HUES64 (cell line): ENCODE measurements around the gene ABL2.
A peak's percentile ranks its signal among the peaks of the same experiment; 100 is the strongest.
"Not testable (repeated sequence)": the region's sequence is repeated elsewhere in the genome, so short reads cannot be mapped to it uniquely, and the experiment has no call there.

Experiments used
- H3K27ac ChIP-seq: 2 replicates; pipeline ENCODE4 v1.7.0; 2013; ENCODE audit warnings: low read depth, low read length, inconsistent platforms
- H3K27me3 ChIP-seq: 2 replicates; pipeline ENCODE4 v1.6.1; 2013; ENCODE audit warnings: mild to moderate bottlenecking, low read length; ENCODE audit not compliant: insufficient read depth
- H3K36me3 ChIP-seq: 2 replicates; pipeline ENCODE4 v1.6.1; 2013; ENCODE audit warnings: mild to moderate bottlenecking, low read length; ENCODE audit not compliant: insufficient read depth
- H3K4me1 ChIP-seq: 2 replicates; pipeline ENCODE4 v1.6.1; 2013; ENCODE audit warnings: mild to moderate bottlenecking, low read length, moderate library complexity; ENCODE audit not compliant: insufficient read depth
- H3K4me3 ChIP-seq: 2 replicates; pipeline ENCODE4 v1.5.1; 2013; ENCODE audit warnings: mild to moderate bottlenecking, low read length, moderate library complexity
- H3K9ac ChIP-seq: 2 replicates; pipeline ENCODE4 v1.6.1; 2013; ENCODE audit warnings: mild to moderate bottlenecking, low read depth, low read length
- H3K9me3 ChIP-seq: 2 replicates; pipeline ENCODE4 v1.6.1; 2013; ENCODE audit warnings: low read depth, low read length; ENCODE audit not compliant: insufficient read depth
- WGBS: fragments of 150-250, 120-280 bp; methylation state at CpG from one replicate; pipeline ENCODE4 v1.1.7; 2013; ENCODE audit warnings: missing lambda C conversion rate; 5-methylcytosine and 5-hydroxymethylcytosine counted together

The ABL2 gene

DNA sequence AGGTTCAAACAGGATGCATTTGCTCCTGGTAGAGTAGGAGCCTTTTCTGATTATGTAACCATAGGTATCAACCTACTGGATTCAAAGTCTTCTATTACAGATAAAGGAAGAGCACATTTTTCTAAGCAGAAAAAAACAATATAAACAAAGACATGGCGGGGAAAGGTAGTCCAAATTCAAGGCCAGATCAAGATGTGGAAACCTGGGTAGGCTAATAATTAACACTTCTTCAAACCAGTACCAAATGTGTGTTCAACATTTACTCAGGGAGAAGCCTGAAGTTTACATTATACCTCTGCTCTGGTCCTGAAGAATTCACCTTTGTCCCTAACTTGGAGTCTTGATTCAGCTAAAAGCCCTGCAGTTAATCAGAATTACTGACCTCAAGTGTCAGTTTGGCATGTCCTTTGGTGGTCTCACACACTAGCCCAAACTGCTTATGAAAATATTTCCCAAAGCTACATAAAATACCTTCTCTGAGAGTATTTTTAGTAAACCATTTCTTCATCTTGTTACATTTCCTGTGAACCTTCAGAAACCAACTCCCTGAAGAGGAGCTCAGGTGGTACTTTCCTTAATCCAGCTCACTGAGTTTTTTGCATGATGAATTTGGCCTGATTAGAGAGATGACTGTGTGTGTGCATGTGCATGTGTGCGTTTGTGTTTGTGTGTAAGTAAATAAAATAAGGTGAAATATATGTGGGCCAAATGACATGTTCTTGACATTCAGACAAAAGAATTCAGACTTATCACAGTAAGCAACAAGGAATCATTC, 77.4 kb downstream of the ABL2 start:
- 94% methylated on average over 2 of the region's 2 CpGs for WGBS
- Histone ChIP-seq H3K27ac (no peak overlapping the region), H3K9ac (no peak overlapping the region), H3K9me3 (no peaks in the 10 kb centered on the region; the same call in 1 of the 2 replicates), H3K27me3 (no peaks in the 10 kb centered on the region), H3K4me3 (no peak overlapping the region), H3K4me1 (no peaks in the 10 kb centered on the region), H3K36me3 (0 out of 2 replicates have a peak, but pooled peaks cover 2% of the 10 kb centered on the region)

DNA sequence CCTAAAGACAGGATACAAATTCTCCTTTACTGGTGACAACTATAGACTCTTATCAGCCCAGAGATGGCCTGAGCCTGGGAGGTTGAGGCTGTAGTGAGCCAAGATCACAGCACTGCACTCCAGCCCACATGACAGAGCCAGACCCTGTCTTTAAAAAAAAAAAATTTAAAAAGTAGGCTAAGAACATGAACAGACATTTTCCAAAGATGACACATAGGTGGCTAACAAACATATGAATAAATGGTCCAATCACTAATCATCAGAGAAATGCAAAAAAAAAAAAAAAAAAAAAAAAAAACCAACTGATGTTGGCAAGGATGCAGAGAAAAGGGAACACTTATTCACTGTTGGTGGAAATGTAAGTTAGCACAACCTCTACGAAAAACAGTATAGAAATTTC, 82.6 kb downstream of the ABL2 start:
- Histone ChIP-seq H3K4me1 (peaks cover 13% of the 10 kb centered on the region), H3K36me3 (0 out of 2 replicates have a peak, but pooled peaks cover 2% of the 10 kb centered on the region), H3K9me3 (no peaks in the 10 kb centered on the region; the same call in 1 of the 2 replicates), H3K9ac (no peak overlapping the region), H3K27ac (no peak overlapping the region), H3K4me3 (no peak overlapping the region), H3K27me3 (no peaks in the 10 kb centered on the region)
- 100% methylated on average over 1 of the region's 1 CpG for WGBS

DNA sequence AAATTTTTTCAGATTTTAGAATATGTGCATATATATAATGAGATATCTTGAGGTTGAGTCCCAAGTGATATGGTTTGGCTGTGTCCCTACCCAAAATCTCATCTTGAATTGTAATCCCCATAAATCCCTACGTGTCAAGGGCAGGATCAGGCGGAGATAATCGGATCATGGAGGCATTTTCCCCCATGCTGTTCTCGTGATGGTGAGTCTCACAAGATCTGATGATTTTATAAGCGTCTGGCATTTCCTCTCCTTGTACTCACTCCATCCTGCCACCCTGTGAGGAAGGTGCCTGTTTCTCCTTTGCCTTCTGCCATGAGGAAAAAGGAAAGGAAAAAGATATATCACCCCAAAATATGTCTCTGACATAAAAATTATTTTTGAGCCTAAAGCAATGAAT, 83.0 kb downstream of the ABL2 start:
- no peak overlapping the region for H3K27ac ChIP-seq

DNA sequence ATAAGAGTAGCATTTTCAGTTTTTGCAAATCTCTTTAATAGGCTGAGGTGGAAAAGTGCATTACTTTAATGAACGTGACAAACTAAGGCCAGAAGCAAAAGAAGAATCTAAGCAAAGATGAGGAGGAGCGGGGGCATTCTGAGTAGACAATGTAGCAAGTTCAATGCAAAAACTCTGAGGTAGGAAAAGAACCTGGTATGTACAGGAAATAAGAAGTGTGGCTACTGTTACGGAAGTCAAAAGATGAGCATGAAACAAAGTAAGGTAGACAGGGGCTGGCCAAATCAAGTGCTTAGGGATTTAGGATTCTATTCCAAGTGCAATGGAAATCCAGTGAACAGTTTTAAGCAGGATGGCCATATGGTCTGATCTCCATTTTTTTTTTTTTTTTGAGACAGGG, 84.0 kb downstream of the ABL2 start:
- no peak overlapping the region for H3K4me3 ChIP-seq
- 0 out of 2 replicates have a peak, but pooled peaks cover 2% of the 10 kb centered on the region for H3K36me3 ChIP-seq
- H3K27ac ChIP-seq, result no peak overlapping the region
- no peaks in the 10 kb centered on the region for H3K27me3 ChIP-seq
- peaks cover 22% of the 10 kb centered on the region for H3K4me1 ChIP-seq
- H3K9ac ChIP-seq, result no peak overlapping the region
- no peaks in the 10 kb centered on the region; the same call in 1 of the 2 replicates for H3K9me3 ChIP-seq
- 96% methylated on average over 3 of the region's 3 CpGs for WGBS

More for the DNA sequence above, 83.0 kb downstream of the ABL2 start:
- Histone ChIP-seq H3K4me1 (peaks cover 17% of the 10 kb centered on the region), H3K9me3 (no peaks in the 10 kb centered on the region; the same call in 1 of the 2 replicates), H3K9ac (no peak overlapping the region), H3K4me3 (no peak overlapping the region), H3K27me3 (no peaks in the 10 kb centered on the region), H3K36me3 (0 out of 2 replicates have a peak, but pooled peaks cover 2% of the 10 kb centered on the region)
- 93% methylated on average over 5 of the region's 5 CpGs for WGBS

DNA sequence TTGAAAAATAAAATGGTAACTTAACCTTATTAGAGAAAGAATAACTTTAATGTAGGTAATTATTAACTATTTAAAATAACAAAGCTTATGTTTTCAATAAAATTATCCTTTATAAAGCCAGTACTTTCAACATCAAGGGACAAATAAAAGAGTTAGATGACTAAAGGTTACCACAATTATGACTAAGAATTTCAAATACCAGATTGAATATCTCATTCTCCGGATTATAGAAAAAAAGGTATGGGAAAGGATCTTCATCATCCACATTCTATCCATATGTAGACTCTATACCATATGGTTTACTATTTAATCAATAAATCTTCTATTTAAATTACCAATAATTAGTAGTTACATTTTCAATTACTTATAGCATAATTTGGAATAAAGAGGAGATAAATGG, 84.9 kb downstream of the ABL2 start:
- no peak overlapping the region for H3K27ac ChIP-seq
- peaks cover 7% of the 10 kb centered on the region; the same call in 1 of the 2 replicates for H3K36me3 ChIP-seq
- peaks cover 5% of the 10 kb centered on the region; the same call in 1 of the 2 replicates for H3K9me3 ChIP-seq
- H3K4me3 ChIP-seq, result no peak overlapping the region
- H3K27me3 ChIP-seq, result no peaks in the 10 kb centered on the region
- H3K4me1 ChIP-seq, result peaks cover 22% of the 10 kb centered on the region
- H3K9ac ChIP-seq, result no peak overlapping the region
- WGBS, result no CpG with 5 or more reads among the region's 1 CpG

DNA sequence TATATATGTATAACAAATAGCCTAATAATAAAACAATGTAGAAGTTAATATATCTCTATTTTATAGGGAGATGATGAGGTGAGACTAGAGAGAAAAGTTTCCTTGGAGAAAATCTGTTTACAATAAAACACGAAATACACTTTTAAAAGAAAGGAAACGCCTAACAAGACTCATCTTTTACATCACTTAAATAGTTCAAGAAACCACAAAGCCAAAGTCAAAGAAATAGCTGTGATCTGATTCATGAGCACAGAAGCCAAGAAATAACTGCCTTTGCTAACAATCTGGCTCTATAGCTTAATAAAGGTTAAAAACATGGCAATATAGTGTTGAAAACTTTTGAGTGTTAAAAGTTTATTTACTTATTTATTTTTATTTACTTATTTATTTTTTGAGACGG, 86.2 kb downstream of the ABL2 start:
- Histone ChIP-seq H3K27ac (no peak overlapping the region), H3K4me1 (peaks cover 22% of the 10 kb centered on the region), H3K9me3 (peaks cover 5% of the 10 kb centered on the region; the same call in 1 of the 2 replicates), H3K9ac (no peak overlapping the region), H3K27me3 (no peaks in the 10 kb centered on the region), H3K36me3 (peaks cover 7% of the 10 kb centered on the region; the same call in 1 of the 2 replicates), H3K4me3 (no peak overlapping the region)
- WGBS, result 88% methylated on average over 3 of the region's 3 CpGs

DNA sequence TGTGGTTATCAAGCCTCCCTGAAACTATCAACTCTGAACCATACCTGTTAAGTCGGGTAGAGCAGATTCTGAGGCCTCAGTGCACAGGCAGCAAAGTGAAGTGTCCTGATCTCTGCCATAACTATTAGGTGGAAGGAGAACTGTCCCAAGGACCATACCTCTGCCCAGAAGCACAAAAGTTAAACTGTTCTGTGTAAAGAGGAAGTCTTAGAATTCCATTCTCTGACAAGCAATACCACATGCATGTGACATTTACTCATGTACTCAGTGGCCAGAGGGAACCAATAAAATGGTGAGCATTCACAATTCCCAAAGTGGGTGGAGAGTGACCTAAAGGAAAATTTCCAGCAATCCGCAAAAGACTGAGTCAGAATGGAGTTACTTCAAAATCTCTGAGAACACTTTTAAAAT, 86.6 kb downstream of the ABL2 start:
- Histone ChIP-seq H3K4me1 (peaks cover 22% of the 10 kb centered on the region), H3K27ac (no peak overlapping the region), H3K27me3 (no peaks in the 10 kb centered on the region), H3K9me3 (peaks cover 5% of the 10 kb centered on the region; the same call in 1 of the 2 replicates), H3K9ac (no peak overlapping the region), H3K4me3 (no peak overlapping the region), H3K36me3 (peaks cover 7% of the 10 kb centered on the region; the same call in 1 of the 2 replicates)
- 80% methylated on average over 1 of the region's 2 CpGs for WGBS

DNA sequence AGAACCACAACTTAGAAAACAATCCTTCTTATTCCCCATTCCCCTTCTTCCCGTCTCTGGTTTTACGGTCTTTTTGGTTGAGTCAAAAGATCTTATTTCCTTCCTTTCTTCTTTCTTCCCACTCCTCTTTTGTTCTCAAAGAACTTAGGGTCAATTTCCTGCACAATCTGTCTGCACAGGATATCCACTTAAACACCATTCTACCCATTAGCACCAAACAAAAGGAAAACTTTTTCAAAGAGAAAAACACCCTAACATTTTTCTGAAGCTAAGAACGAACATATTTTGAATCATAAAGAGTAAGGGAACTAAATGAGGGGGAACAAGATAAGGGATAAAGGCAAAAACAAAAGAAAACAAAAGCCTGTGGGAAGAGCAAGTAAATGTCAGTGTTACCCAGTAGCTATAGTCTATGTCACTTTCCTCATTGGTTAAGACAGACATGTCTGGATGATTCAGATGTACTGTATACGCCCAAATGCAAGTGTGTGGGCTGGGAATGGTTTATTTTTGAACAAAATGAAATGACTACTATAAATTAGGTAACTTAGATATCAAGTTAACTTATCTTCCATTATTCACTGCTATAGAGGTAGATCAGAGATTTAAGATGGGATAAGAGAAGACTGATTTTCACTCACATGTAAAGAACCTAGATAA, 87.8 kb downstream of the ABL2 start:
- WGBS, result 80% methylated on average over 4 of the region's 4 CpGs
- peaks cover 5% of the 10 kb centered on the region; the same call in 1 of the 2 replicates for H3K36me3 ChIP-seq
- no peak overlapping the region for H3K27ac ChIP-seq
- peaks cover 22% of the 10 kb centered on the region for H3K4me1 ChIP-seq
- H3K4me3 ChIP-seq, result peak overlapping the region; percentile 20; the same call in 1 of the 2 replicates
- H3K9ac ChIP-seq, result no peak overlapping the region
- peaks cover 5% of the 10 kb centered on the region; the same call in 1 of the 2 replicates for H3K9me3 ChIP-seq
- no peaks in the 10 kb centered on the region for H3K27me3 ChIP-seq

DNA sequence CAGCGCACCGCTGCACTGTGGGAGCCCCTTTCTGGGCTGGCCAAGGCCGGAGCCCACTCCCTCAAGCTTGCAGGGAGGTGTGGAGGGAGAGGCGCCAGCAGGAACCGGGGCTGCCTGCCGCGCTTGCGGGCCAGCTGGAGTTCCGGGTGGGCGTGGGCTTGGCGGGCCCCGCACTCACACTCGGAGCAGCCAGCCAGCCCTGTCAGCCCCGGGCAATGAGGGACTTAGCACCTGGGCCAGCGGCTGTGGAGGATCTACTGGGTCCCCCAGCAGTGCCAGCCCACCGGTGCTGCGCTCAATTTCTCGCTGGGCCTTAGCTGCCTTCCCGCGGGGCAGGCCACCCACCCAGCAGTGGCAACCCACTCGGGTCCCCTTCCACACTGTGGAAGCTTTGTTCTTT, 90.7 kb downstream of the ABL2 start:
- not testable (repeated sequence) for H3K27ac ChIP-seq, H3K27me3 ChIP-seq, H3K9ac ChIP-seq, H3K4me3 ChIP-seq, H3K9me3 ChIP-seq, H3K36me3 ChIP-seq
- WGBS, result 97% methylated on average over 21 of the region's 21 CpGs
- H3K4me1 ChIP-seq, result peaks cover 22% of the 10 kb centered on the region

DNA sequence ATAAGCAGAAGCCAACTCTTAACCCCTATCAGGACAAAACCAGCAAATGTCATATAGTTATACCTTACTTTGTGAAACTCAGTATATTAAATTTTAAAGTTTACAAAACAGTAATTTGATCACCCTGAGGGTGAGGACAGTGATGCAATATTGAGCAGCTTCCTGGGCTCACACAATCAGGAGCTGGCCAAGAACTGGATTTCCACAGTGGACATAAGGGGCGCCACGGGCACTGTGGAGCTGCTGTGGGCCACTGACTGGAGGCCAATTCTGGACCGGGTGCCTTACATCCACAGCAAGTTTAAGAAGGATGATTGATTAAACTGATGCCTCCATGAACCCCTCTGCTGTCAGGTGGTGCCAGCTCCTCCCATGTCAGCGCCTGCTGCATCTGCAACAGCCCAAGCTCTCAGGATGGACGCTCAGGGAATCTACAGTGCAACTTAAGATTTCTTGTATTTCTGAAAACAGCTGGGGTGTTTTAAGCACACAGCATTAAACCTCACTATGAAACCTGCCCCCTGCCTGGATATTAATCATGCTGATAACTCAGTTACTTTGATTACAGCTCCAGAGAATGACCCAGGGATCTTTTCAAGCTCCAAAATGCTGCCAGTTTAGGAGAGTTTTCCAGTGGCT, 91.7 kb downstream of the ABL2 start:
- H3K4me1 ChIP-seq, result peaks cover 17% of the 10 kb centered on the region
- H3K9ac ChIP-seq, result no peak overlapping the region
- peaks cover 5% of the 10 kb centered on the region; the same call in 1 of the 2 replicates for H3K9me3 ChIP-seq
- no peak overlapping the region for H3K4me3 ChIP-seq
- WGBS, result 91% methylated on average over 5 of the region's 5 CpGs
- H3K27ac ChIP-seq, result no peak overlapping the region
- no peaks in the 10 kb centered on the region for H3K27me3 ChIP-seq
- peaks cover 5% of the 10 kb centered on the region; the same call in 1 of the 2 replicates for H3K36me3 ChIP-seq

DNA sequence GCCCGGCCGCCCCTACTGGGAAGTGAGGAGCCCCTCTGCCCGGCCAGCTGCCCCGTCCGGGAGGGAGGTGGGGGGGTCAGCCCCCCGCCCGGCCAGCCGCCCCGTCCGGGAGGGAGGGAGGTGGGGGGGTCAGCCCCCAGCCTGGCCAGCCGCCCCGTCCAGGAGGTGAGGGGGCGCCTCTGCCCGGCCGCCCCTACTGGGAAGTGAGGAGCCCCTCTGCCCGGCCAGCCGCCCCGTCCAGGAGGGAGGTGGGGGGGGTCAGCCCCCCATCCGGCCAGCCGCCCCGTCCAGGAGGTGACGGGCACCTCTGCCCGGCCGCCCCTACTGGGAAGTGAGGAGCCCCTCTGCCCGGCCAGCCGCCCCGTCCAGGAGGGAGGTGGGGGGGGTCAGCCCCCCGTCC, 93.8 kb downstream of the ABL2 start:
- not testable (repeated sequence) for H3K9me3 ChIP-seq, H3K4me3 ChIP-seq, H3K36me3 ChIP-seq, H3K27me3 ChIP-seq, H3K4me1 ChIP-seq, H3K9ac ChIP-seq, H3K27ac ChIP-seq
- 97% methylated on average over 26 of the region's 28 CpGs for WGBS
